OCI-M2 (cell line): ENCODE results near the gene ZNRF4.
"Not testable (repeated sequence)": the region's sequence is repeated elsewhere in the genome, so short reads cannot be mapped to it uniquely, and the experiment has no call there.

Source experiments
- DNase-seq: peaks from one replicate; lab custom pipeline; 2025; ENCODE audit not compliant: unreplicated experiment; lab: John Stamatoyannopoulos, UW

The ZNRF4 gene

DNA sequence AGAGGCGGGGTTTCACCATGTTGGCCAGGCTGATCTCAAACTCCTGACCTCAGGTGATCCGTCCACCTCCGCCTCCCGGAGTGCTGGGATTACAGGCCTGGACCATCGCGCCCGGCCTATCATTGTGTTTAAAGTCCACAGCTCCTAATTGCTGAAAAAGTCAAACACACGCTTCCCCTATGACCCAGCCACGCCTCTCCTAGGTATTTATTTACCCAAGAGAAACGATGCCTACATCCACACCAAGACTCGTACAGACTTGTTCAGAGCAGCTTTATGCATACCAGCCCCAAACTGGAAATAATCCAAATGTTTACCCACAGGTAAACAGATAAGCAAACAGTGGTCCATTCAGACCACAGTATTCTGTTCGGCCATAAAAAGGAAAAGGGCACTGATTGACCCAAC is 15.1 kb downstream of the ZNRF4 start:
- no peak for DNase-seq

GRCh38 chr19:5472286-5472685 is 17.1 kb downstream of the ZNRF4 start:
- DNase-seq, result no peak

- no peak for DNase-seq
These were observed 18.4 kb downstream of the ZNRF4 start for GRCh38 chr19:5473646-5474045.

DNA sequence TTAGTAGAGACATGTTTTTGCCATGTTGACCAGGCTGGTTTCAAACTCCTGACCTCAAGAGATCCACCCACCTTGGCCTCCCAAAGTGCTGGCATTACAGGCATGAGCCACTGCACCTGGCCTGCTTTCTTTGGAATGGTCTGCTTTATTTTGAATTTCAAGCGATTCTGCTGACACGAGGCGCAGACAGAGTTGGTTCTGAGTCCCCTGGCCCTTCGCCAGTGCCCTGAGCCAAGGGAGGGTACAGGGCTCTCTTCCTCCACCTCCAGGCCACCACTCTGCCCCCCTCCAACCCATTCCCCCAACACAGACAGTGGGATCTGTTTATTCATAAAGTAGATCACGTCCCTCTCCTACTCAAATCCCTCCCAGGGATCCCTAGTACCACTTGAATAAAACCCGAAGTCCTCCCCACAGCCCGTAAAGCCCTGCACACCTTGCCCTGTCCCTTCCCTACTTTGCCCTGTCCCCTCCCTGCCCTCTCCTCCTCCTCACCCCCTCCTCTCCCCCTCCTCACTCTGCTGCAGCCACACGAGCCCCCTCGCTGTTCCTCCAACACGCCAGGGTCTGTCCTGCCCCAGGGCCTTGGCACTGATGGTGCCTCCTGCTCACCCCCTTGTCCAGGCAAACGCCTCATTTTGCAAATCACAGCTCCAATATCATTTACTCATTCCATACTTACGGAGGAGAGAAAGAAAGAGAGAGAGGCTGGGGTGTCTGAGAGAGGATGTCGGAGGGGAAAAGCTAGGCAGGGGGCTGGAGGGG is 22.4 kb downstream of the ZNRF4 start:
- no peak for DNase-seq

- DNase-seq, result no peak
These were observed 23.2 kb downstream of the ZNRF4 start for GRCh38 chr19:5478241-5478924.

- no peak for DNase-seq
These were observed 23.8 kb downstream of the ZNRF4 start for GRCh38 chr19:5478925-5479588.

DNA sequence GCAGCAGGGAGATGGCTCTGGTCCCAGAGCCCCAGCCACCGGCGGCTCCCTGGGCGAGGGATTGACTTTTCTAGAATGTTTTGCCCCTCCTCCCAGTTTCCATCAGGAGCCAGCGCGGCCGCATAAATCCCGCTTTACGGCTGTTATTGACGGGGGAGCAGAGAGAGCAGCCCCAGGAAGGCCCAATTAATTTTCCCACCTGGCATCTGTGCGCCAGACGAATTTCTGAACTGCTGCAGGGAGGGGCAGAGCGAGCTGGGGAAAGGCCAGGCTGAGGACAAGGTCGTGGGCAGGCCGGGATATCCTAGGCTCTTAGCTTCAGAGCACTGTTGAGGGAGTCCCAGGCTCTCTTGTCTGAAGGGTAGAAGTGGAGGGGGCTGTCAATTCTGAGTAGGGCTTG is 24.7 kb downstream of the ZNRF4 start:
- DNase-seq, result no peak

DNA sequence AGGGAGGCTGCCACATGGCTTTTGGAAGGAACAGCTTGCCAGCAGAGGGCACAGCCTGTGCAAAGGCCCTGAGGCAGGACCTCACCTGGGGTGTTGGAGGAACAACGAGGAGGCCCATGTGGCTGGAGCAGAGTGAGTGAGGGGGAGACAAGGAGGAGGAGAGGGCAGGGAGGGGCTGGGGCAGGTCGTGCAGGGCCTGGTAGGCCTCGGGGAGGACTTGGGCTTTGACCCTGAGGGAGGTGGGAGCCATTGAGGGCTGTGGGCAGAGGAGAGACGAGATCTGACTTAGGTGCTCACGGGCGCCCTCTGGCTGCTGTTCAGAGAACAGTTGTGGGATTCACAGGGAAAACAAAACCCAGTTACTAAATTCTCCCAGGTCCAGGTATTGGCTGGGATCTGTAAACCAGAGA is 25.2 kb downstream of the ZNRF4 start:
- DNase-seq, result no peak

GRCh38 chr19:5481957-5482356 is 26.7 kb downstream of the ZNRF4 start:
- DNase-seq, result no peak

DNA sequence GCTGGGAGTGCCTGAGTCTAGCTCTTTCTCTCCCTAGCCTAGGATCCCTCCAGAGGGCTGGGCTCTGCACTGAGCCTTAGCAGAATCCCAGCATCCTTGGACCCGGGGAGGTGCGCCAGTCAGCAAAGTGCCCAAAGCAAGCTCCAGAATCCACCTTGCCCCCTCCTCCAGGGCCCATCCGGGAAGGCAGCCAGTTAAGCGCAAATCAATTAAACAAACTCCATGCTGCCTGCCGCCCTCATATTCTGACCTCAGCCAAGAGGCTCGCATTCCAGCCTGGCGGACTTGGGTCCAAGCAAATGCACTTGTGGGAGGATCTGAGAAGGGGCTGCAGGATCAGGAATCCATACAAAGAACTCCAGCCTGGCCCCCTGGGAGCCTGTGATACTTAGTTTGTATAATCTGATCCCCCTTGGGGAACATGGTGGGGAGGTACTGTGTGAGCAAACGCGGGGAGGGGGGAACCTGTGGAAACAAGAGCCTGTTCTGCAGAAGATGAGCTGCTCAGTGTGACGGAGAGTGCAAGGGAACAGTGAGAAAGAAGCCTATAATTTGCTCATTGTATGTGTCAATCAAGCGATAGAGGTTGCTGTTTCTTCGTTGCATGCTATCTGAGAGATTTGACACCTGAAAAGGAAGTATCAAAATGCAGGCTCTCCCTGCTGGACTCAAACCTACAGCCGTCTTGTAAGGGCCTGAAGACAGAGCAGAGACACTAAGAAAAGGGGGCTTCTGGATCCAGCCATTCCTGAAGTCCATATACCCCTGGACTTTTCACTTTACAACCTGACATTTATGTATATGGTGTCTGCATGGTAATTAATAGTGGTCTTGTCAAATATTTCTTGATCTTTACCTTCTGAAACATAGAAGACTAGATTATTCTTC is 29.4 kb downstream of the ZNRF4 start:
- no peak for DNase-seq

GRCh38 chr19:5485286-5485636 is 30.0 kb downstream of the ZNRF4 start:
- no peak for DNase-seq

DNA sequence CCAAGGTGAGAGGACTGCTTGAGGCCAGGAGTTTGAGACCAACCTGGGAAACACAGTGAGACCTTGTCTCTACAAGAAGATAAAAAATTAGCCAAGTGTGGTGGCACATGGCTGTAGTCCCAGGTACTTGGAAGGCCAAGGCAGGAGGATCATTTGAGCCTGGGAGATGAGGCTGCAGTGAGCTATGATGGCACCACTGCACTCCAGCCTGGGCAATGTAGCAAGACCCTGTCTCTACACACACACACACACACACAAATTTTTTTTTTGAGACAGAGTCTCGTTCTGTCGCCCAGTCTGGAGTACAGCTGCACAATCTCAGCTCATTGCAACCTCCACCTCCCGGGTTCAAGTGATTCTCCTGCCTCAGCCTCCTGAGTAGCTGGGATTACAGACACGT is 30.4 kb downstream of the ZNRF4 start:
- not testable (repeated sequence) for DNase-seq

- no peak for DNase-seq
These were observed 32.0 kb downstream of the ZNRF4 start for GRCh38 chr19:5487222-5487621.

- DNase-seq, result no peak
These were observed 34.3 kb downstream of the ZNRF4 start for GRCh38 chr19:5489551-5489950.

GRCh38 chr19:5491565-5491964 is 36.3 kb downstream of the ZNRF4 start:
- no peak for DNase-seq

DNA sequence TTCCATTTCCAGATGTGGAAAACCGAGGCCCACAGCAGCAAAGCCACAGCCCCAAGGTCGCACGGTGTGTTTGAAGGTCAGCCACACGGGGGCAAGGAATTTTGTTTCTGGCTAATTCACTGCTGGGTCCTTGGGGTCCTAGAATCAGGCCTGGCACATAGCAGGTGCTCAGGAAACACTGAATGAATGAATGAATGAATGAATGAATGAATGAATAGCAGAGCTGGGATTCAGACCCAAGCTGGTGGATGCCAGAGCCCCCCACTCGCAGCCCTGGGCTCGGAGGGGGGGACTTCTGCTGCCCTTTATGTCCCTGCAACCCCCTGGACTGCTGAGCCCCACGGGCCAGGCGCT is 37.0 kb downstream of the ZNRF4 start:
- no peak for DNase-seq

- DNase-seq, result no peak
These were observed 37.6 kb downstream of the ZNRF4 start for GRCh38 chr19:5492635-5493409.

- no peak for DNase-seq
These were observed 39.6 kb downstream of the ZNRF4 start for GRCh38 chr19:5494773-5495172.

- no peak for DNase-seq
These were observed 40.6 kb downstream of the ZNRF4 start for GRCh38 chr19:5495792-5496191.

DNA sequence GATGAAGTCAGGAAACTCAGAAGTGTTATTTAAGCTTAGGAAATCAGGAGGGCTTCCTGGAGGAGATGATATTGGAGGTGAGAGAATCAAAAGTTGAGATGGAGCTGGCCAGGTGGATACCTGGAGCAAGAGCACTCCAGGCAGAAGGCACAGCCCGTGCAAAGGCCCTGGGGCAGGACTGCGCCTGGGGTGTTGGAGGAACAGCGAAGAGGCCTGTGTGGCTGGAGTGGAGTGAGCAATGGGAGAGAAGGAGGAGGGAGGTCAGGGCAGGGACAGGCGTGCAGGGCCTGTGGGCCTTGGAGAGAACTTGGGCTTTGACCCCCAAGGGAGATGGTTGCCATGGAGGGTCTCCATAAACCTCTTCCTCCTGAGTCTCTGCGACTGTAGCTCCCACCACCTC is 42.1 kb downstream of the ZNRF4 start:
- DNase-seq, result no peak
